HG03439 (cell line): ENCODE measurements around the gene GTF3C1.

Experiments
- ATAC-seq: cut with Tn5 transposase; IDR thresholded peaks from one replicate; pipeline ENCODE4 v1.9.1; 2021; ENCODE audit warnings: mild to moderate bottlenecking, moderate library complexity; ENCODE audit not compliant: unreplicated experiment

GTF3C1 gene

GRCh38 chr16:27520982-27521673 lies 28.6 kb downstream of the GTF3C1 start:
- ATAC-seq, result no peak

- no peak for ATAC-seq
These were observed 31.5 kb downstream of the GTF3C1 start for GRCh38 chr16:27518226-27518625.

- no peak for ATAC-seq
These were observed 32.0 kb downstream of the GTF3C1 start for GRCh38 chr16:27517664-27518063.

GRCh38 chr16:27516365-27516764 lies 33.3 kb downstream of the GTF3C1 start:
- no peak for ATAC-seq

DNA sequence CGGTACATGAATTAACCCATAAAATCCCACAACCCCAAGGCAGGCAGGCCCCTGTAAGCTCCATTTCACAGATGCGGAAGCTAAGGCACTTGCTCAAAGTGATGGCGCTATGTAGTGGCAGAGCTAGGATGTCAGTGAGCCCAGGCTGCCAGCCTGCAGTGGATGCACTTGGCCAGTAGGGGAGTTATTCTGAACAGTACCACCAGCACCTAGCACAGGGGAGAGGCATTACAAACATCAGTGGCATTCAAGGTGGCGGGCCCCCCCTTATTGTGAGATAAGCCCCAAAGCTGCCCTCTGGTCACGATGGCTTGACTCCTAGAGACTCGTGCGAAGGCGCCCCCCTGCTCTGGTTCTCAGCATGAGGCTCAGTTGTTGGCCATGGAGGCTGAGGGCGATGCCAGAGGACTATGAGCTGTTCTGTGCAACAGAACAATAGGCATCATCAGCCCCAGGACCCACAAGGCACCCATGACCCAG lies 33.8 kb downstream of the GTF3C1 start:
- ATAC-seq, result no peak

DNA sequence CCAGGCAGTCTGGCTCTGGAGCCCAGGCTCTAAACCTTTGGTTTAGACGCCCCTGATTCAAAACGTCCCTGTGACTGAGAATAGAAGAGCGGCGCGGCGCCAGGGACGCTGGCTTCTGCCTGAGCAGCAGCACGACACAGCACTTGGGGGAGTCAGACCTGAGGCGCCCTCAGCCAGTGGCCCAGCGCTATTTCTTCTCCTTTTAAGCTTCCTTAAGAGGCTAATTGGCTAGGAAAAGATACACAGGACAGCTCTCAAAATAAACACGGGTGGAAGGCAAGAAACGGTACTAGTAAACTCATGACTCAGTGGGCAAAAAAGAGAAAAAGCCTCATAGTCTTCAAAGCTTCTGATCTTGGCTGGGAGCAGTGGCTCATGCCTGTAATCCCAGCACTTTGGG lies 34.9 kb downstream of the GTF3C1 start:
- ATAC-seq, result no peak

DNA sequence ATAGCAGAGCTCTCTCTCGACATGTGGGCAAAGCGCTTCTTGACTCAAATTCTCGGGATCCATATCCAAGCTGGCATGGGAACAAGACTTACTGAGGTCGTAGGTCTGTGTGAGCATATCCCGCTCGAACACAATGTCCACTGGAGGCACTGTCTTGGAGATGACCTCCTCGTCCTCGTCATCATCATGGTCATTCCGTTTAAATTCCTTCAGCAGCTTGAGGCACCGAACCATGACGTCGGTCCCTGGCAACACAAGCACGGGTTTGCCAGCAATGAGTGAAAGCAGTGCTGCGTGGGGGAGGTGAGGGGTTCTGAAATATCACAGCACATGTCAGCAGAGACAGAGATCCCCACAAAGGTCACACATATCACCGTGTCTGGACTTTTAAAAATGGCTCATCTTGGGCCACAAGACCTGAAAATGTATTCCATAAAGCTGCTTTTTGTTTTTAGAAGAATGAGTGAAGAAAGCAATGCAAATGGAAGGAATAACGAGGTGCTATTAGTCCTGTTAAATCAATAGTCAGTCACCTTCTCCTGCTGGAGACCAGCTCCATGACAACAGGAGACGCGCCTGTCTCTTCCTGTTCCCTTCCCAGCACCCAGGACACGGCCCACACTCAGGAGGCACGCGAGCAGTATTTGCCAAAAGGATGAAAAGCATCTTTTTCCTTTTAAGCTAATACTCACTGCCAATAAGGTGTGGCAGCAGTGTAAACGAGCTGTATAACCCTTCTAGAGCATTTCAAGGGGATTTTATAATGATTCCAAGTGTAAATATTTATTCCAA lies 37.9 kb downstream of the GTF3C1 start:
- no peak for ATAC-seq

DNA sequence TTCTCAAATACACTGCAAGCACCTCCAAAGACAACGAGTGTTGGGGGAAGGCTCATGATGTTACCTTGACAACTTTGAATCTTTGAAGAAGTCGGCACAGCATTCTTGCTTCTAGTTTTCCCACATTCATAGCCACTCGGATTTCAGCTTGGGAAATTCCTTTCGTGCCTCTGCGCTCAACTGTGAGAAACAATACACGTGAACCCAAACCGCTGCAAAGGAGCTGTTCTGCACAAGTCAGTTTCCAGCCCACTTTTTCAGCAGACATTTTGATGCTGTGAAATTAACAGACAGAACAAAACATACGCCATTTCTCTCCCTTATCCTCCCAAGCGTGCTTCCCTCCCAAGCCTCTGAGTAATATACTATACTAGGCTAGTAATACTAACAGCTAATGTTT lies 41.2 kb downstream of the GTF3C1 start:
- ATAC-seq, result no peak

- no peak for ATAC-seq
These were observed 42.9 kb downstream of the GTF3C1 start for GRCh38 chr16:27506771-27507170.

- no peak for ATAC-seq
These were observed 44.1 kb downstream of the GTF3C1 start for GRCh38 chr16:27505297-27506236.

DNA sequence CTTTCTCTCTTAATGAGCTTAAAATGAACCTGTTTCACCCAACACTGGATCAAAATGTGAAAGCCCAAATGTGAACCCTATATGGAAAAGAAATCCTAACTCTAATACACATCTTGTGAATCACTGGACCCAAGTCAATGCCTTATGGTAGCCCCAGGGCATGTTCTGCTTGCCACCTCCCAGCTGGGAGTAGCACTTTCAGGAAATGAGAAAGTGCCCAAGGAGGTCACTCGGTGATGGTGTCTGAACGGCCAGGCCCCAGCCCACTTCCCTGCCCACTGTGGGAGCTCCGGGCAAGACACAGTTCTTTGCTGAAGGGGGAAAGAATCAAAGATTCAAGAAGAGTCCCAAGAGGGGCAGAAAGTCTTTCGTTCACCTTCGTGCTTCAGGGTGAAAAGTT lies 46.1 kb downstream of the GTF3C1 start:
- no peak for ATAC-seq

GRCh38 chr16:27500801-27501200 lies 48.9 kb downstream of the GTF3C1 start:
- no peak for ATAC-seq

GRCh38 chr16:27499659-27500055 lies 50.1 kb downstream of the GTF3C1 start:
- ATAC-seq, result no peak

DNA sequence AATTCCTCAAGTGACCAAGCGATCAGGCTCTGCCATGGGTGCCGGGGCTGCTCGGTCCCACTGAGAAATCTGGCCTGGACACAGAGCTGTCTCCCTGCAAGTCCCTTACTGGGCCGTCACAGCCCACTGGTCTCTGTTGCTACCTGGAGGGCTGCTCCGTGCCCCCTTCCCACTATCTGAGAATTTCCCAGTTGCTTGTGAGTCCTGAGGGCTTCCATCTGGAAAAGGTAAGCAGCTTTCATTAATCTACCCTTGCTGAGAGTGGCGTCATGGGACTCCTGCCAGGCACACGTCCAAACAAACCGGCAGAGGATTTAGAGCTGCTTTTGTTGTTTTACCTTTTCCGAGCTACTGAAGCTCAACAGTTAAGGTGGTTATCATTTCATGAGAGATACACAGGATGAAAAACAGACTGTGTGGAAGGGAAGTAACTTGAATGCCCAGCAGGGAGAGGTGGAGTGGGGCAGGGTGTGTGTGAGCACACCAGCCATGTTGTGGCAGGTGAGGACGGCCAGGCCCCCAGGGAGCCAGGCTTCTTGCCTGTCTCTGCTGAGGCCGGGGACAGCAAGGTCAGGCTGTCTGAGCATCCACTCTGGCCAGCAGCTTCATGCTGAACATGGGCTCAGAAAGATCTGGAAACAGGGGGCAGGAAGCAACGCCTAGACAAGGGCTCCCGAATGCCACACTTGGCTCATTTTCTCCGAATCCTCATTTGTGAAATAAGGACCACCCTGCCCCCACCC lies 50.6 kb downstream of the GTF3C1 start:
- no peak for ATAC-seq

DNA sequence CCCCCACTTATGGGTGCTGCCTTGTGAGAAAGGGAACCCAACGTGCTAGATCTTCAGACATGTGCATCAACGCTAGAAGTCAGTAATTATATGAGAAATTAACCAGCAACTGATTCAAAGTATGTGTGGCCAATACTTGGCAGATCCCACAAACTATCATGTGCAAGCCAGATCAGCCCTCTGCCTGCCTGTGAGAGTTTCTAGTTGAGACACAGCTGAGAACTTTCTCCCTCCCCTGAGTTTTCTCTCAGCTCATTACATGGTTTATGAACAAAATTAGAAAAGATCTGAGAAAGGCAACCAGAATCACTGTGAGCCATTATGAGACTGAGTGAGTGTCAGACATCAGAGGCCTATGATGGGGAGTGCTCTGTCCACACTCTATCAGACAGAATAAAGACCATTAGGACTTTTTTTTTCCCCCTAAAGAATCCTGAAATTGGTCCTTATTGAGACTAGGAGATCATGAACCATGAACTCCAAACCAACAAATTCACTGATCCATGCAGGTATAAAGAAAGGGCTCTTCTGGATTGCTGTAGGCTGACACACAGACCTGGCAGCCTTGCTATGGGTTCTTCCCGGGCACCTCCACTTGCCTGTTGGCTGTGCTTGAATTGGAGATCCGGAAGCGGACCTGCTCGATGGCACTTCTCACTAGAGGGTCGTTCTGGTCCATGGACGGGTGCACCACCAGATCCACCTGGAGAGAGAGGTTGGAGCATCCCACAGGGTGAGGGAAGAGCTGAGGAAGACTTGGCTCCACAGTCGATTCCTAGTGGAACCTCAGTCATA lies 51.5 kb downstream of the GTF3C1 start:
- ATAC-seq, result no peak

- ATAC-seq, result no peak
These were observed 54.5 kb downstream of the GTF3C1 start for GRCh38 chr16:27495191-27495590.

- ATAC-seq, result no peak
These were observed 57.1 kb downstream of the GTF3C1 start for GRCh38 chr16:27492588-27492979.

DNA sequence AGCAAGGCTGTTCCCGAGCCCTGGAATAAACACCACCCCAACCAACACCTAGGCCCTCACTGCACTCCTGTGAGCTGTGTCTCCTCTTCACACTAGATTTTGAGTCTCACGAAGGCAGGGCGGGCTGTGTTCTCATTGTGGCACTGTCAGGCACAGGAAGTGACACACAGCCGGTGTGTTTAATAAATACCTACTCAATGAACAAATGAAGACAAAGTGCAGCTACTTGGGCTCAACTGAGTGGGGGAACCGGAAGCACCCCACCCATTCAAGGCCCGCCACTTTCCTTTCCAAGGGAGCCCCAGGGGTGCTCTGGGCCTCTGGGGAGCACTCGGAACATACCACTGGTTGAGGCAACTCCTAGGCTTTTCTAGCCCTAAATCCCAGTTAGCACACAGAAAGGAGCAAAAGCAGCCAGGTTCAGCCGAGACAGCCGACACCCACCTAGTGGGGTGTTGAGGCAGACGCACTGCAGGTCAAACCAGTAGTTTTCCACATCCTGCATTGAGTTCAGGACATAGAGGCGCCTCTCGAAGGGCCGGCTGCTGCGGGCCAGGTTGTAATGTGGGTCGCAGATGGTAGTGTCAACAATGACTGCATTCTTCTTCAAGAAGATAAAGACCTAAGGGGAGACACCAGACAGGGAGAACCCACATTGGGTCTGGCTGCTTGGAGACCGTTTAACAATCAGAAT lies 57.7 kb downstream of the GTF3C1 start:
- ATAC-seq, result no peak

- ATAC-seq, result no peak
These were observed 59.8 kb downstream of the GTF3C1 start for GRCh38 chr16:27489906-27490305.
